ENCODE results near the gene BLNK. TPM values are rescaled to one million over a fixed set of nuclear protein-coding genes. Genes with fewer than 3 reads are reported as not detected.
A peak's percentile ranks its signal among the peaks of the same experiment; 100 is the strongest.

BLNK gene
- total RNA-seq, 4 donors from 2014 or later = 28.2 to 50.5 (median 35.9) TPM

DNA sequence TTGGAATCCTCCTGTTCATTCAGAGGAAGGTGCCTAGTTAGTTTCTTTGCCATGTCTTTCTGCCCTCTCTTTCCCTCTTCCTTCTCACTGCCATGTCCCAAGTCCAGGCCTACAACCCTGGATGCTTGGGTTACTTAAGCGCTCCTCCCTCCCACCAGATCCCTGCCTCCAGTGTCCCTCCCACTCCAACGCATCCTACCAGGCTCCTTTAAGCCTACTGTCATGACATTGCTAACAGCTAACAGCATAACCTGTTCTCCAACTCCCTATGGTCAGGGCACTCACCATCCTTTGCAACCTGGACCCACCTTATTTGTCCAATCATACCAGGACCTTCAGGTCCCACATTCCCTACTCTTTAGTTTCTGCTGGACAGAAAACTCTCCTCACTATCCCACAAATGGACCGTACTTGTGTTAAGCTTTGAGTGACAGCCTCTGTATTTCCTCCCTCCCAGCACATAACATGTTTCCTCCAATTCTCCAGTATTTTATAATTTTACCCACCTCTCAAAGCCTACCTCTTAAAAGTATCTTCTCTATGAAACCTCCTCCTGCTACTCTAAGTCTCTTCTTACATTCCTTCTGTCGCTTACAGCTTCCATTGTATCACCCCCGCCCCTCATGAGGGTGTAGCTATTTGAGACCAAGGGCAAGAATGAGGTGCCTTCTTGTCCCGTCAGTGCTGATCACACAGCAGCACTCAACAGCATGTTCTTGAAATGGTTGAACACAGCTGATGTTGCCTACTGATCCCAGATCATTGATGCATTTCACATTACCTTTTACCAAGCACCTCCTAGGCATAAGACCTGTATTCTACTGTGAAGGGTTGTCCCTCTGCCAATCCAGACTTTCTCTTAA is 1.7 kb downstream of the BLNK start:
- H3K27me3 ChIP-seq = no peaks in the 10 kb centered on the region
- TF ChIP-seq POLR2A (IDR thresholded peaks at IDR 0.05) = no peak
- TF ChIP-seq, protein P1, sequence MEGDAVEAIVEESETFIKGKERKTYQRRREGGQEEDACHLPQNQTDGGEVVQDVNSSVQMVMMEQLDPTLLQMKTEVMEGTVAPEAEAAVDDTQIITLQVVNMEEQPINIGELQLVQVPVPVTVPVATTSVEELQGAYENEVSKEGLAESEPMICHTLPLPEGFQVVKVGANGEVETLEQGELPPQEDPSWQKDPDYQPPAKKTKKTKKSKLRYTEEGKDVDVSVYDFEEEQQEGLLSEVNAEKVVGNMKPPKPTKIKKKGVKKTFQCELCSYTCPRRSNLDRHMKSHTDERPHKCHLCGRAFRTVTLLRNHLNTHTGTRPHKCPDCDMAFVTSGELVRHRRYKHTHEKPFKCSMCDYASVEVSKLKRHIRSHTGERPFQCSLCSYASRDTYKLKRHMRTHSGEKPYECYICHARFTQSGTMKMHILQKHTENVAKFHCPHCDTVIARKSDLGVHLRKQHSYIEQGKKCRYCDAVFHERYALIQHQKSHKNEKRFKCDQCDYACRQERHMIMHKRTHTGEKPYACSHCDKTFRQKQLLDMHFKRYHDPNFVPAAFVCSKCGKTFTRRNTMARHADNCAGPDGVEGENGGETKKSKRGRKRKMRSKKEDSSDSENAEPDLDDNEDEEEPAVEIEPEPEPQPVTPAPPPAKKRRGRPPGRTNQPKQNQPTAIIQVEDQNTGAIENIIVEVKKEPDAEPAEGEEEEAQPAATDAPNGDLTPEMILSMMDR (IDR thresholded peaks at IDR 0.05) = no peak
- H3K4me1 ChIP-seq = peaks cover 16 to 75% (median 18%) of the 10 kb centered on the region in 3 donors
- DNase-seq = no peak
- H3K4me3 ChIP-seq = peak overlapping the region; percentile 34 to 61 (median 50)
- H3K36me3 ChIP-seq = no peaks in the 10 kb centered on the region
- H3K27ac ChIP-seq = peak overlapping the region; percentile 40 to 95 (median 86)
- no peaks in the 10 kb centered on the region for H3K9me3 ChIP-seq
- 74 to 81% methylated on average over 6 of the region's 6 CpGs for WGBS, 2 donors
- intact Hi-C loops (cut with DNase I) = no loop called here

DNA sequence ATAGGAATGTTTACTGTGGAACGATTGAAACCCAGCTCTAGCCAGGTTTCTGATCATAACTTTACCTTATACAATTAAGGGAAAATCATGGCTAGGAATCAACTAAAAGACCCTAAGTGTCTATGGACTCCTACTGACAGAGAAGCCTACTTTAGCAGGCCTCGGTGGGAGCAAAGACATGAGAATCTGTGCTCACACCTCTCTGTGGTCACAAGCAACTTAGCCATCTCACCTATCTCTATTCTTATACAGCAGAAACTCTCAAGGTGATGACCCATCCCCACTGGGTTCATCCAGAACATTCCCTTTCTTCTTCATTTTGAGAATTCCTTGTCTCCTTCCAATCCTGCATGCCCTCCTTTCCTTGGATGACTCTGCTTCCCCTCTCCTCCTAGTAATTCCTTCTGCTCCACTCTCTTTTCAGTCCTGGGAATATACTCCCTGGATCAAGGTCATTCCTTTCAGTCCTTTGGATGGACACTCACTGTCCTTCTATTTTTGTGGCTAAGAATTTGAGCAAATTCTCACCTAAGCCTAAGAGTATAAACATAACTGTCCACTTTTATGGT is 2.9 kb downstream of the BLNK start:
- TF ChIP-seq, protein P1 (IDR thresholded peaks at IDR 0.05) = no peak
- no peak for TF ChIP-seq POLR2A (IDR thresholded peaks at IDR 0.05)
- intact Hi-C loops (cut with DNase I) = no loop called here
- 58 to 75% methylated on average over 2 of the region's 2 CpGs for WGBS, 2 donors
- Histone ChIP-seq H3K27me3 (no peaks in the 10 kb centered on the region), H3K27ac (peak overlapping the region in 3 of 4 donors; percentile 63 to 95 (median 74)), H3K4me1 (peaks cover 16 to 66% (median 18%) of the 10 kb centered on the region in 3 donors), H3K4me3 (peak overlapping the region in 3 of 4 donors; percentile 4 to 58 (median 22)), H3K9me3 (no peaks in the 10 kb centered on the region), H3K36me3 (no peaks in the 10 kb centered on the region)
- DNase-seq = no peak

DNA sequence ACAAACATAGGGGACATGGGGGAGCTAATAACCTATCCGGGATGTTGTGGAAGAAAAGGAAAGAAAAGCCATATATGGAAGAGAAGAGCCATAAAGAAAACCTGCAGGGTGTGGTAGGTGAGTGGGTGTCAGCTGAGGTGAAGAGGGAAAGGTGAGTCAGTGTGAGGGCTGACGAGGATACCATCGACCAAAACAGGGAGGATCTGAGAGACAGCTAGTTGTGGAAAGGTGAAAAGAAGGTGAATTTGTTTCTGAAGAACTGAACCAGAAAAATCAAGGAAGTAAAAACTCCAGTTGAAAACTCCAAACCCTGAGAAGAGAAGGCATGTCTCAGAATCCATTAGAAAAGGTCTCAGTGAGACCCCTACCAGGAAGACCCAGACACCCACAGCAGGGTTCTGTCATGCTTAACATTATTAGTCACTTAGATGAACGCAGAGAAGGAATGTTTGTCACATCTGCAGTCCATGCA is 4.1 kb downstream of the BLNK start:
- WGBS, 2 donors = 35 to 36% methylated on average over 4 of the region's 4 CpGs
- Histone ChIP-seq H3K27ac (peak overlapping the region in 3 of 4 donors; percentile 63 to 95 (median 74)), H3K4me3 (peak overlapping the region in 1 of 4 donors; percentile 4), H3K36me3 (no peaks in the 10 kb centered on the region), H3K27me3 (no peaks in the 10 kb centered on the region), H3K4me1 (peaks cover 12 to 55% (median 15%) of the 10 kb centered on the region in 3 donors), H3K9me3 (no peaks in the 10 kb centered on the region)
- TF ChIP-seq, protein P1 (IDR thresholded peaks at IDR 0.05) = no peak
- TF ChIP-seq POLR2A (IDR thresholded peaks at IDR 0.05) = no peak
- intact Hi-C loops (cut with DNase I) = no loop called here
- no peak for DNase-seq

- no peak for TF ChIP-seq POLR2A (IDR thresholded peaks at IDR 0.05)
- TF ChIP-seq, protein P1 (IDR thresholded peaks at IDR 0.05) = no peak
- intact Hi-C loops (cut with DNase I) = no loop called here
- Histone ChIP-seq H3K4me3 (no peak overlapping the region), H3K27ac (peak overlapping the region in 3 of 4 donors; percentile 63 to 95 (median 74)), H3K36me3 (no peaks in the 10 kb centered on the region), H3K4me1 (peaks cover 5 to 47% (median 7%) of the 10 kb centered on the region in 3 donors), H3K9me3 (no peaks in the 10 kb centered on the region), H3K27me3 (no peaks in the 10 kb centered on the region)
- no peak for DNase-seq
- WGBS, 2 donors = 49 to 81% methylated on average over 4 to 5 of the region's 6 CpGs
These were observed 5.1 kb downstream of the BLNK start for GRCh38 chr10:96266118-96266770.

All from esophagus squamous epithelium (tissue), 5 donors.